ENCODE results near the gene CPT1B. TPM values are rescaled to one million over a fixed set of nuclear protein-coding genes. Genes with fewer than 3 reads are reported as not detected.

Gene CPT1B
- total and polyA plus RNA-seq, 2 of the 8 experiments (the other 6 are each of a cell fraction or from before 2014, with no cell fraction given): 34.2 to 36.2 TPM

DNA sequence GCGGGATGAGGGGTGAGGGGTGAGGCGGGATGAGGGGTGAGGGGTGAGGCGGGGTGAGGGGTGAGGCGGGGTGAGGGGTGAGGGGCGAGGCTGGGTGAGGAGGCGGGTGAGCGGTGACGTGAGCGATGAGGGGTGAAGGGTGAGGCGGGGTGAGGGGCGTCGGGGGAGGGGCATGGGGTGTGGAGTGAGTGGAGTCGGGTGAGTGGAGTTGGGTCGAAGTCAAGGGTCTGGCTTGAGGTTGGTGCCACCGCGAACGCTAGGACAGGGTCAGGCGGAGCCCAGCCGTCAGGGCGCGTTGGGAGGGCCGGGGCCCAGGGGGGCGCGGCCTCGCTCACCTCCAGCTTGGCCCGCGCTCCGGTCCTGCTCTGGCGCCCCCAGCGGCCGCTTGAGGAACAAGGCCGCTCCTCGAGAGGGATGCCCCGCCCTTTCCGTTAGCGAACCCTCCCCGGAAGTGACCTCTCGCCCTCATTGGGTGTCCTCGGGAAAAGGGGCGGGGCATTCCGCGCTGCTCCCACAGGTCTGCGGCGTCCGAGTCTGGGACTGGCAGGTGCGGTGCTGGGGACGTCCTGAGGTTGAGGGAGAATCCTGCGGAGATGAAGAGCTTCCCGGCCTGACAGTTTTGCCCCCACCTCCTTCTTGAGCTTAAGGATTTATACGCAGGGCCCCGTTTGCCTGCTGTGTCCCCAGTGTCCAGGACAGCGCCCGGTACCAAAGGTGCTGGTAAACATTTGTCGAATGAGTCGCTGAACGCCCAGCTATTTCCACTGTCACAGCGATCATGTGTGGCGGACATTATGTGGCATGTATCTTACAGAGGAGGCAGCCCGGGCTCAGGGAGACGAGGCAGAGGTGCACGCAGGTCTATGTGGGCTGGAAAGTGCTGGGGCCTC lies 15.5 kb downstream of the CPT1B start, which contains the start of gene SYCE3 (continued):
- TF ChIP-seq GTF2F1 (IDR thresholded peaks at IDR 0.05; ENCODE audit: borderline replicate concordance, low read depth, low read length): no peak
- TF ChIP-seq EZH2 (IDR thresholded peaks at IDR 0.05; ENCODE audit: low read depth, low read length, severe bottlenecking): no peak
- peak; percentile 64 for TF ChIP-seq SAP30 (IDR thresholded peaks at IDR 0.05; ENCODE audit: insufficient read depth, insufficient replicate concordance, low read length)
- no peak for TF ChIP-seq SIX5 (IDR thresholded peaks at IDR 0.05; ENCODE audit: low read depth, low read length)
- TF ChIP-seq JUND (IDR thresholded peaks at IDR 0.05; ENCODE audit: low read length): no peak
- TF ChIP-seq MAX (IDR thresholded peaks at IDR 0.05): peak; percentile 51
- TF ChIP-seq EP300 (IDR thresholded peaks at IDR 0.05; ENCODE audit: borderline replicate concordance in 1 of 2, low read depth in 2 of 2, low read length in 2 of 2): no peak
- TF ChIP-seq POLR2AphosphoS5 (IDR thresholded peaks at IDR 0.05; ENCODE audit: low read depth, low read length): no peak
- no peak for TF ChIP-seq PHF8 (conservative IDR thresholded peaks at IDR 0.05; ENCODE audit: low read depth, low read length)
- TF ChIP-seq SIRT6 (IDR thresholded peaks at IDR 0.05; ENCODE audit: low read length): no peak
- no peak for TF ChIP-seq BACH1 (IDR thresholded peaks at IDR 0.05; ENCODE audit: low read length)
- TF ChIP-seq BCL11A (IDR thresholded peaks at IDR 0.05; ENCODE audit: low read depth in 2 of 2, low read length in 2 of 2): no peak
- TF ChIP-seq CTBP2 (IDR thresholded peaks at IDR 0.05; ENCODE audit: borderline replicate concordance, insufficient read depth, insufficient read length, low read length): no peak
- TF ChIP-seq HDAC6 (IDR thresholded peaks at IDR 0.05; ENCODE audit: low read depth, low read length): no peak
